Keratinocyte (primary cell): Measurements from ENCODE around the gene MOB3B.

Experiments used
- EZH2 ChIP-seq: IDR thresholded peaks from one replicate; pipeline ENCODE4 v1.6.1; 2012; ENCODE audit warnings: inconsistent platforms, mild to moderate bottlenecking, low read length, moderate library complexity
- TF ChIP-seq, protein P1 (sequence below), 3 experiments: IDR thresholded peaks in 1 of 3; conservative IDR thresholded peaks in 1 of 3; optimal IDR thresholded peaks in 1 of 3; 2 replicates in 2 of 3; 3 replicates in 1 of 3; pipeline versions ENCODE3 to v1.5.1; 2011; ENCODE audit warnings: low read length in 3 of 3, mild to moderate bottlenecking in 3 of 3, moderate library complexity in 2 of 3, control low read depth in 1 of 3, inconsistent platforms in 1 of 3; ENCODE audit not compliant: insufficient read depth in 2 of 3; ENCODE audit errors: extremely low read depth in 1 of 3

DNA sequence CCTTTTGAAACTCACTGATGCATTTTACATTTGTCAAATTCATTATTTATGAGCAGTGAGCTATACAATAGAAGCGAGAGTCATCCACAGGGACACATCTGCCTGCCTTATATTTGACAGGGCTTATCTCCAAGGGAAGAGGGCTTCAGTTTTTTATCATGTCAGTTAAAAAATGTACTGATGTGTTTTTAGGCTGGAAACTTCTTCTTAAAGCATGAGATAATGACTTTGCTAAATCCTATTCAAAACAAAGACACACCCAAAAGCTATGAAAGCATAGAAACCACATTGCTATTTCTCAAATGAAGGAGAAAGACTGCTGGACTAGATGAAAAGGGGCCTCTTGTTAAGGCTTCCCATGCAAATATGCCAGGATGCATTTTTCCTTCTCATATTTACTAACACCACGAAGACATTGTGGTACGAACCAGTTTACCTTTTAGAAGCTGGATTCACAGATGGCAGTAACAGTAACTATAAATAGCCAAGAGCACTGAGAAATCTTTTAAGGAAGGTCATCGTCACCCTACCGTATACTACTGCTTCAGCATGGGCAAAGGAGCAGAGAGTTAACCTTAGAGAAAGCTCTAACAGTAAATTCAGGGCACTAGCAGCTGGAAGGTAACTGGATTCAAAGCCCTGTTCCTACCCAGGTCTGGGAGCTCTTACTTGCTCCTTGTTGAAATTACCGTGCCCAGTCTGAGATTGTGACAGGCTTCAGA is 91.8 kb downstream of the MOB3B start:
- TF ChIP-seq, protein P1, sequence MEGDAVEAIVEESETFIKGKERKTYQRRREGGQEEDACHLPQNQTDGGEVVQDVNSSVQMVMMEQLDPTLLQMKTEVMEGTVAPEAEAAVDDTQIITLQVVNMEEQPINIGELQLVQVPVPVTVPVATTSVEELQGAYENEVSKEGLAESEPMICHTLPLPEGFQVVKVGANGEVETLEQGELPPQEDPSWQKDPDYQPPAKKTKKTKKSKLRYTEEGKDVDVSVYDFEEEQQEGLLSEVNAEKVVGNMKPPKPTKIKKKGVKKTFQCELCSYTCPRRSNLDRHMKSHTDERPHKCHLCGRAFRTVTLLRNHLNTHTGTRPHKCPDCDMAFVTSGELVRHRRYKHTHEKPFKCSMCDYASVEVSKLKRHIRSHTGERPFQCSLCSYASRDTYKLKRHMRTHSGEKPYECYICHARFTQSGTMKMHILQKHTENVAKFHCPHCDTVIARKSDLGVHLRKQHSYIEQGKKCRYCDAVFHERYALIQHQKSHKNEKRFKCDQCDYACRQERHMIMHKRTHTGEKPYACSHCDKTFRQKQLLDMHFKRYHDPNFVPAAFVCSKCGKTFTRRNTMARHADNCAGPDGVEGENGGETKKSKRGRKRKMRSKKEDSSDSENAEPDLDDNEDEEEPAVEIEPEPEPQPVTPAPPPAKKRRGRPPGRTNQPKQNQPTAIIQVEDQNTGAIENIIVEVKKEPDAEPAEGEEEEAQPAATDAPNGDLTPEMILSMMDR (optimal IDR thresholded peaks at IDR 0.05 in 1 of 3, IDR thresholded peaks at IDR 0.05 in 1 of 3, conservative IDR thresholded peaks at IDR 0.05 in 1 of 3; ENCODE audit: extremely low read depth in 1 of 3, insufficient read depth in 2 of 3, low read length in 3 of 3) = no peak
- TF ChIP-seq EZH2 = no peak
